Right lobe of liver (tissue), 4 donors: ENCODE measurements around the gene NDUFAF2.

Experiments
- CTCF ChIP-seq, 4 donors: fragments of 200-600 bp in 3 of 4; fragments of 450-650 bp in 1 of 4; IDR thresholded peaks; one replicate each; pipeline versions ENCODE4 v1.5.1 to v1.8.0; 2016 to 2022; ENCODE audit warnings: antibody characterized with exemption in 4 of 4, mild to moderate bottlenecking in 2 of 4
- POLR2A ChIP-seq: fragments of 450-650 bp; IDR thresholded peaks from one replicate; pipeline ENCODE4 v1.6.1; 2017; ENCODE audit warnings: antibody characterized with exemption, mild to moderate bottlenecking
- donor health status: DM: no; HTN: no; CAD: no.
- donor health status: DM: no; HTN: no; CAD: no.
- donor health status: DM: no; HTN: yes; CAD: no.

GRCh38 chr5:61071526-61071925 is 126.5 kb downstream of the NDUFAF2 start:
- TF ChIP-seq CTCF (IDR thresholded peaks at IDR 0.05) = no peak
- no peak for TF ChIP-seq POLR2A
